ENCODE data around the gene GRHL1. TPM values are rescaled to one million over a fixed set of nuclear protein-coding genes. Genes with fewer than 3 reads are reported as not detected.
"Not testable (repeated sequence)": the region's sequence is repeated elsewhere in the genome, so short reads cannot be mapped to it uniquely, and the experiment has no call there.

Gene GRHL1
- total RNA-seq, 4 donors from 2014 or later: 112 to 233 (median 121) TPM

DNA sequence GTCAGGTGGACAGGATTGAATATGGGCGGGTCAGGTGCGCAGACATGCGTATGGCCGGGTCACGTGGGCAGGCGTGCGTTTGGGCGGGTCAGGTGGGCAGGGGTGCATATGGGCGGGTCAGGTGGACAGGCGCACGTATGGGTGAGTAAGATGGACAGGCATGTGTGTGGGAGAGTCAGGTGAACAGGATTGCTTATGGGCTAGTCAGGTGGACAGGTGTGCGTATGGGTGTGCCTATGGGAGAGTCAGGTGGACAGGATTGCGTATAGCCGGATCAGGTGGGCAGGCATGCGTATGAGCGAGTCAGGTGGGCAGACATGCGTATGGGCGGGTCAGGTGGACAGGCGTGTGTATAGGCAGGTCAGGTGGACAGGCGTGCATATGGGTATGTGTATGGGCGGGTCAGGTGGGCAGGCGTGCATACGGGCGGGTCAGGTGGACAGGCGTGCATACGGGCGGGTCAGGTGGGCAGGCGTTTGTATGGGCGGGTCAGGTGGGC is 61.5 kb downstream of the GRHL1 start:
- no peak overlapping the region for H3K27ac ChIP-seq
- whole genome bisulfite sequencing: 87% methylated on average over 29 of the region's 29 CpGs
- H3K4me1 ChIP-seq: peaks cover 23% of the 10 kb centered on the region
- no peak overlapping the region for H3K4me3 ChIP-seq
- TF ChIP-seq EP300 (IDR thresholded peaks at IDR 0.05): no peak
- no peak for TF ChIP-seq POLR2A (IDR thresholded peaks at IDR 0.05)
- TF ChIP-seq POLR2AphosphoS5 (IDR thresholded peaks at IDR 0.05): no peak
- TF ChIP-seq, protein P1, sequence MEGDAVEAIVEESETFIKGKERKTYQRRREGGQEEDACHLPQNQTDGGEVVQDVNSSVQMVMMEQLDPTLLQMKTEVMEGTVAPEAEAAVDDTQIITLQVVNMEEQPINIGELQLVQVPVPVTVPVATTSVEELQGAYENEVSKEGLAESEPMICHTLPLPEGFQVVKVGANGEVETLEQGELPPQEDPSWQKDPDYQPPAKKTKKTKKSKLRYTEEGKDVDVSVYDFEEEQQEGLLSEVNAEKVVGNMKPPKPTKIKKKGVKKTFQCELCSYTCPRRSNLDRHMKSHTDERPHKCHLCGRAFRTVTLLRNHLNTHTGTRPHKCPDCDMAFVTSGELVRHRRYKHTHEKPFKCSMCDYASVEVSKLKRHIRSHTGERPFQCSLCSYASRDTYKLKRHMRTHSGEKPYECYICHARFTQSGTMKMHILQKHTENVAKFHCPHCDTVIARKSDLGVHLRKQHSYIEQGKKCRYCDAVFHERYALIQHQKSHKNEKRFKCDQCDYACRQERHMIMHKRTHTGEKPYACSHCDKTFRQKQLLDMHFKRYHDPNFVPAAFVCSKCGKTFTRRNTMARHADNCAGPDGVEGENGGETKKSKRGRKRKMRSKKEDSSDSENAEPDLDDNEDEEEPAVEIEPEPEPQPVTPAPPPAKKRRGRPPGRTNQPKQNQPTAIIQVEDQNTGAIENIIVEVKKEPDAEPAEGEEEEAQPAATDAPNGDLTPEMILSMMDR (IDR thresholded peaks at IDR 0.05): no peak
- peak in 1 of 2 donors; percentile 66 for DNase-seq (ENCODE audit: low spot score in 2 of 2)
- H3K27me3 ChIP-seq: no peaks in the 10 kb centered on the region
- no peaks in the 10 kb centered on the region for H3K36me3 ChIP-seq
- H3K9me3 ChIP-seq: no peaks in the 10 kb centered on the region

DNA sequence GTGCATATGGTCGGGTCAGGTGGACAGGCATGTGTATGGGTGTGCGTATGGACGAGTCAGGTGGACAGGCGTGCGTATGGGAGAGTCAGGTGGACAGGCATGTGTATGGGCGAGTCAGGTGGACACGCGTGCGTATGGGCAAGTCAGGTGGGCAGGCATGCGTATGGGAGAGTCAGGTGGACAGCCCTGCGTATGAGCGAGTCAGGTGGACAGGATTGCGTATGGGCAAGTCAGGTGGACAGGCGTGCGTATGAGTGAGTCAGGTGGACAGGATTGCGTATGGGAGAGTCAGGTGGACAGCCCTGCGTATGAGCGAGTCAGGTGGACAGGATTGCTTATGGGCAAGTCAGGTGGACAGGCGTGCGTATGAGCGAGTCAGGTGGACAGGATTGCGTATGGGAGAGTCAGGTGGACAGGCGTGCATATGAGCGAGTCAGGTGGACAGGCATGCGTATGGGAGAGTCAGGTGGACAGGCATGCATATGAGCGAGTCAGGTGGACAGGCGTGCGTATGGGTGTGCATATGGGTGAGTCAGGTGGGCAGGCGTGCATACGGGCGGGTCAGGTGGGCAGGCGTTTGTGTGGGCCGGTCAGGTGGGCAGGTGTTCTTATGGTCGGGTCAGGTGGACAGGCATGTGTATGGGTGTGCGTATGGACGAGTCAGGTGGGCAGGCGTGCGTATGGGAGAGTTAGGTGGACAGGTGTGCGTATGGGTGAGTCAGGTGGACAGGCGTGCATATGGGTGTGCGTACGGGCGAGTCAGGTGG is 62.3 kb downstream of the GRHL1 start:
- H3K27me3 ChIP-seq, H3K36me3 ChIP-seq, H3K27ac ChIP-seq, H3K9me3 ChIP-seq, H3K4me3 ChIP-seq: not testable (repeated sequence)
- DNase-seq (ENCODE audit: low spot score in 2 of 2): peak in 1 of 2 donors; percentile 60
- WGBS: 91% methylated on average over 43 of the region's 43 CpGs
- H3K4me1 ChIP-seq: peaks cover 25% of the 10 kb centered on the region

DNA sequence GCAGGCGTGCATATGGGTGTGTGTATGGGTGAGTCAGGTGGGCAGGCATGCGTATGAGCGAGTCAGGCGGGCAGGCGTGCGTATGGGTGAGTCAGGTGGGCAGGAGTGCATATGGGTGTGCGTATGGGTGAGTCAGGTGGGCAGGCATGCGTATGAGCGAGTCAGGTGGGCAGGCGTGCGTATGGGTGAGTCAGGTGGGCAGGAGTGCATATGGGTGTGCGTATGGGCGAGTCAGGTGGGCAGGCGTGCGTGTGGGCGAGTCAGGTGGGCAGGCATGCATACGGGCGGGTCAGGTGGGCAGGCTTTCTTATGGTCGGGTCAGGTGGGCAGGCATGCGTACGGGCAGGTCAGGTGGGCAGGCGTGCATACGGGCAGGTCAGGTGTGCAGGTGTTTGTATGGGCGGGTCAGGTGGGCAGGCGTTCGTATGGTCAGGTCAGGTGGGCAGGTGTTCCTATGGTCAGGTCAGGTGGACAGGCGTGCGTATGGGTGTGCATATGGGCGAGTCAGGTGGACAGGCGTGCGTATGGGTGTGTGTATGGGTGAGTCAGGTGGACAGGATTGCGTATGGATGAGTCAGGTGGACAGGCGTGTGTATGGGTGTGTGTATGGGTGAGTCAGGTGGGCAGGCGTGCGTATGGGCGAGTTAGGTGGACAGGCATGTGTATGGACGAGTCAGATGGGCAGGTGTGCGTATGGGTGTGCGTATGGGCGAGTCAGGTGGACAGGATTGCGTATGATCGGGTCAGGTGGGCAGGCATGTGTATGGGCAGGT is 63.1 kb downstream of the GRHL1 start:
- H3K9me3 ChIP-seq: no peaks in the 10 kb centered on the region
- no peak for TF ChIP-seq POLR2A (IDR thresholded peaks at IDR 0.05)
- no peak for TF ChIP-seq POLR2AphosphoS5 (IDR thresholded peaks at IDR 0.05)
- no peak for TF ChIP-seq EP300 (IDR thresholded peaks at IDR 0.05)
- TF ChIP-seq, protein P1 (IDR thresholded peaks at IDR 0.05): no peak
- peaks cover 25% of the 10 kb centered on the region for H3K4me1 ChIP-seq
- peak in 1 of 2 donors; percentile 58 for DNase-seq (ENCODE audit: low spot score in 2 of 2)
- no peak overlapping the region for H3K4me3 ChIP-seq
- H3K27me3 ChIP-seq: no peaks in the 10 kb centered on the region
- 82% methylated on average over 42 of the region's 42 CpGs for WGBS
- no peaks in the 10 kb centered on the region for H3K36me3 ChIP-seq
- H3K27ac ChIP-seq: no peak overlapping the region

DNA sequence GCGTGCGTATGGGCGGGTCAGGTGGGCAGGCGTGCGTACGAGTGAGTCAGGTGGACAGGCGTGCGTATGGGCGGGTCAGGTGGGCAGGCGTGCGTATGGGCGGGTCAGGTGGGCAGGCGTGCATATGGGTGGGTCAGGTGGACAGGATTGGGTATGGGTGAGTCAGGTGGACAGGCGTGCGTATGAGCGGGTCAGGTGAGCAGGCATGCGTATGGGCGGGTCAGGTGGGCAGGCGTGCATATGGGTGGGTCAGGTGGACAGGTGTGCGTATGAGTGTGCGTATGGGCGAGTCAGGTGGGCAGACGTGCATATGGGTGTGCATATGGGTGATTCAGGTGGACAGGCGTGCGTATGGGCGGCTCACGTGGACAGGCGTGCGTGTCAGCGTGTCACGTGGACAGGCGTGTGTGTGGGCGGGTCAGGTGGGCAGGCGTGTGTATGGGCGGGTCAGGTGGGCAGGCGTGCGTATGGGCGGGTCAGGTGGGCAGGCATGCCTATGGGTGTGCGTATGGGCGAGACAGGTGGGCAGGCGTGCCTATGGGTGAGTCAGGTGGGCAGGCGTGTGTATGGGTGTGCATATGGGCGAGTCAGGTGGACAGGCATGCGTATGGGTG is 64.0 kb downstream of the GRHL1 start:
- peak in 1 of 2 donors; percentile 55 for DNase-seq (ENCODE audit: low spot score in 2 of 2)
- H3K27ac ChIP-seq, H3K4me3 ChIP-seq, H3K9me3 ChIP-seq, H3K36me3 ChIP-seq, H3K27me3 ChIP-seq: not testable (repeated sequence)
- WGBS: 88% methylated on average over 43 of the region's 44 CpGs
- peaks cover 23% of the 10 kb centered on the region for H3K4me1 ChIP-seq

DNA sequence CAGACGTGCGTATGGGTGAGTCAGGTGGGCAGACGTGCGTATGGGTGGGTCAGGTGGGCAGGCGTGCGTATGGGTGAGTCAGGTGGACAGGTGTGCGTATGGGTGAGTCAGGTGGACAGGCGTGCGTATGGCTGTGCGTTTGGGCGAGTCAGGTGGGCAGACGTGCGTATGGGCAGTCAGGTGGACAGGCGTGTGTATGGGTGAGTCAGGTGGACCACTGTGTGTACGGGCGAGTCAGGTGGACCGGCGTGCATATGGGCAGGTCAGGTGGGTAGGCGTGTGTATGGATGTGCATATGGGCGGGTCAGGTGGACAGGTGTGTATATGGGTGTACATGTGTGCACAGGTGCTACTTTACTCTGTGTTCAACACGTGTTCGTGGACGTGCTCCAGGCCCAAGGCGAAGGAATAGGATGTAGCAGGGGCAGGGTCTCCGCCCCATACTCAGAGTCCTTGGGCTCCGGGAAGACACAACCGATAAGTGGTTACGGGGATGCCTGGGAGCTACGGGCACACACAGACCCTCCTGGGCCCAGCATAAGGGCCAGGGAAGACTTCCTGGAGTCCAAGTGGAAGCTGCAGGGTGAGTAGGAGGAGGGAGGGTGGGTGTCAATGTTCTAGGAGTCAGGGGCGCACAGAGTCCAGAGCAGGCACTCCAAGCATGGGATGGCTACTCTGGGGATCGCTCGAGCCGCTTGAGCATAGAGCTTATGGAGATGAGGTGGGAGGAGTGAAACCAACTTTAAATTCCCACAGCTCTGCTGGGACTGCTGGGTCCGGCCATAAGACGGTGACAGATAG is 64.7 kb downstream of the GRHL1 start:
- Histone ChIP-seq H3K36me3 (no peaks in the 10 kb centered on the region), H3K9me3 (no peaks in the 10 kb centered on the region), H3K27me3 (no peaks in the 10 kb centered on the region), H3K27ac (no peak overlapping the region), H3K4me1 (peaks cover 22% of the 10 kb centered on the region), H3K4me3 (no peak overlapping the region)
- 89% methylated on average over 35 of the region's 35 CpGs for WGBS
- DNase-seq (ENCODE audit: low spot score in 2 of 2): peak in 1 of 2 donors; percentile 57
- TF ChIP-seq POLR2AphosphoS5 (IDR thresholded peaks at IDR 0.05) (no peak), EP300 (IDR thresholded peaks at IDR 0.05) (no peak), POLR2A (IDR thresholded peaks at IDR 0.05) (no peak)
- TF ChIP-seq, protein P1 (IDR thresholded peaks at IDR 0.05): no peak

Data from suprapubic skin (tissue), 4 donors.